CD14-positive monocyte (primary cell): ENCODE measurements around the gene PNKD. TPM values are rescaled to one million over a fixed set of nuclear protein-coding genes. Genes with fewer than 3 reads are reported as not detected.

Experiments used
- DNase-seq, 3 donors: peaks; one replicate each; pipeline ENCODE4 v3.0.0-alpha.2; 2011 to 2022
- H2AFZ ChIP-seq: 2 replicates; pipeline ENCODE4 v1.6.0; 2012; ENCODE audit warnings: mild to moderate bottlenecking, low read depth, low read length, inconsistent platforms; ENCODE audit not compliant: insufficient read depth, poor library complexity, severe bottlenecking
- H3K27ac ChIP-seq, 2 donors: 1 replicate in 1 of 2; 2 replicates in 1 of 2; pipeline ENCODE4 v1.5.1; 2012 to 2013; ENCODE audit warnings: low read length in 2 of 2, control low read depth in 1 of 2, inconsistent platforms in 1 of 2, low read depth in 1 of 2, mild to moderate bottlenecking in 1 of 2
- H3K27me3 ChIP-seq, 2 donors: one replicate each; pipeline versions ENCODE4 v1.6.0 to v1.6.1; 2011 to 2013; ENCODE audit warnings: low read length in 2 of 2; ENCODE audit not compliant: control insufficient read depth in 2 of 2, insufficient read depth in 2 of 2
- H3K36me3 ChIP-seq, 2 donors: replicated peaks in 1 of 2; 1 replicate in 1 of 2; 2 replicates in 1 of 2; pipeline versions ENCODE4 v1.5.1 to v1.6.1; 2012 to 2013; ENCODE audit warnings: low read length in 2 of 2, control low read depth in 1 of 2, inconsistent platforms in 1 of 2, mild to moderate bottlenecking in 1 of 2; ENCODE audit not compliant: insufficient read depth in 2 of 2, control insufficient read depth in 1 of 2
- H3K4me1 ChIP-seq, 2 donors: 1 replicate in 1 of 2; 2 replicates in 1 of 2; pipeline versions ENCODE4 v1.5.1 to v1.6.1; 2012 to 2013; ENCODE audit warnings: low read length in 2 of 2, control low read depth in 1 of 2, inconsistent platforms in 1 of 2, mild to moderate bottlenecking in 1 of 2, moderate library complexity in 1 of 2; ENCODE audit not compliant: insufficient read depth in 2 of 2, control insufficient read depth in 1 of 2
- H3K4me2 ChIP-seq: replicated peaks from 2 replicates; pipeline ENCODE3; 2012; ENCODE audit warnings: low read length, moderate library complexity, mild to moderate bottlenecking; ENCODE audit not compliant: poor library complexity, severe bottlenecking; ENCODE audit errors: extremely low read depth
- H3K4me3 ChIP-seq, 3 experiments: fragments of 200-600 bp in 1 of 3; sonication (generic) in 1 of 3; replicated peaks in 1 of 3; 1 replicate in 2 of 3; 2 replicates in 1 of 3; pipeline ENCODE4 v1.5.1; 2011 to 2013; ENCODE audit warnings: low read length in 3 of 3, mild to moderate bottlenecking in 3 of 3, control low read depth in 2 of 3, low read depth in 2 of 3, inconsistent platforms in 1 of 3, moderate library complexity in 1 of 3
- H3K79me2 ChIP-seq: 2 replicates; pipeline ENCODE4 v1.6.0; 2012; ENCODE audit warnings: mild to moderate bottlenecking, control low read depth, inconsistent platforms, low read length, moderate library complexity; ENCODE audit not compliant: insufficient read depth
- H3K9ac ChIP-seq: 2 replicates; pipeline ENCODE4 v1.6.0; 2017; ENCODE audit warnings: low read length, mild to moderate bottlenecking; ENCODE audit not compliant: insufficient read depth, poor library complexity, severe bottlenecking
- H3K9me3 ChIP-seq, 2 donors: replicated peaks in 1 of 2; 1 replicate in 1 of 2; 2 replicates in 1 of 2; pipeline versions ENCODE4 v1.5.1 to v1.6.1; 2012 to 2013; ENCODE audit warnings: low read length in 2 of 2, control low read depth in 1 of 2; ENCODE audit not compliant: control insufficient read depth in 1 of 2, insufficient read depth in 1 of 2
- H4K20me1 ChIP-seq: 2 replicates; pipeline ENCODE4 v1.6.0; 2012; ENCODE audit warnings: mild to moderate bottlenecking, low read length, control low read depth, moderate library complexity; ENCODE audit not compliant: insufficient read depth
- H3K27ac Mint-ChIP-seq, 7 donors: one replicate each; pipeline ENCODE4 v1.8.0; 2020; ENCODE audit warnings: mild to moderate bottlenecking in 7 of 7, mixed read lengths in 7 of 7, moderate library complexity in 6 of 7, inconsistent platforms in 2 of 7
- H3K27me3 Mint-ChIP-seq, 3 donors: one replicate each; pipeline ENCODE4 v1.8.0; 2021 to 2022; ENCODE audit warnings: low read depth in 3 of 3, mild to moderate bottlenecking in 3 of 3, mixed read lengths in 3 of 3, moderate library complexity in 3 of 3, inconsistent platforms in 1 of 3
- H3K36me3 Mint-ChIP-seq, 2 donors: one replicate each; pipeline ENCODE4 v1.8.0; 2020; ENCODE audit warnings: mixed read lengths in 2 of 2, inconsistent platforms in 1 of 2, mild to moderate bottlenecking in 1 of 2
- H3K4me1 Mint-ChIP-seq: one replicate; pipeline ENCODE4 v1.8.0; 2020; ENCODE audit warnings: mild to moderate bottlenecking, mixed read lengths
- H3K4me3 Mint-ChIP-seq, 2 donors: one replicate each; pipeline ENCODE4 v1.8.0; 2020; ENCODE audit warnings: mild to moderate bottlenecking in 2 of 2, mixed read lengths in 2 of 2, moderate library complexity in 1 of 2
- H3K9me3 Mint-ChIP-seq, 7 donors: one replicate each; pipeline ENCODE4 v1.8.0; 2020 to 2022; ENCODE audit warnings: mixed read lengths in 7 of 7, mild to moderate bottlenecking in 6 of 7, moderate library complexity in 6 of 7, inconsistent platforms in 2 of 7
- WGBS: methylation state at CpG from one replicate; pipeline ENCODE4 v1.1.5; 2013; ENCODE audit warnings: missing lambda C conversion rate; ENCODE audit not compliant: insufficient coverage; 5-methylcytosine and 5-hydroxymethylcytosine counted together
- intact Hi-C, 2 donors: fragments of 100-400 bp; cut with micrococcal nuclease; formaldehyde crosslinking; loops; one replicate each; pipeline versions ENCODE4 v1.15.0 to v1.15.1; 2023
- polyA plus RNA-seq, 3 donors: library from polyadenylated mRNA; depleted of rRNA in 1 of 3; unstranded in 2 of 3; stranded (reverse) in 1 of 3; fragments of 300-500 nt in 2 of 3; fragments of >200 nt in 1 of 3; fragmentation: Illumina TruSeq in 2 of 3; gene quantifications; 1 replicate in 2 of 3; 2 replicates in 1 of 3; pipeline ENCODE4 v1.2.3, GENCODE V29; 2012 to 2021
- TF ChIP-seq, protein P1 (sequence below): fragments of 200-600 bp; IDR thresholded peaks from one replicate; pipeline ENCODE4 v1.8.0; 2022; ENCODE audit warnings: antibody characterized with exemption, mild to moderate bottlenecking

Gene PNKD
- polyA plus RNA-seq, 3 donors = 79.8 to 92.0 (median 88.2) TPM

DNA sequence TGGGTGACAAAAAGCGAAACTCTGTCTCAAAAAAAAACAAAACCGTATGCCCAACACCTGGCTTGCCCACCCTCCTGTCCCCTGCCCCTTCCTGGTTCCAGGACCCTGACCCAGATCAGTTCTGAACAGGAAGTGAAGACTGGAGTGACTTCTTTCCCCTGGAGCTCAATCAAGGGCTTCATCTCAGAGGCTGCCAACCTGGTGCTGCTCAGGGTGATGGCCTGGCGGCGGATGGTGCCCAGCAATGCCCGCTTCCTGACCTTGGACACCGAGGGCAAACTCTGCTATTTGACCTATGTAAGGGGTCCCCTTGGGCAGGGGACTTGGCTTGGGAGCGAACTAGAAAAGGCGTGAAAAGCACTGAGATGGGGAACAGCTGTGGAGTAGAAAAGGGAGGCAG, 92.3 kb downstream of the PNKD start:
- Mint-ChIP-seq H3K4me3 (no peak overlapping the region), H3K36me3 (peaks cover 0 to 9% of the 10 kb centered on the region in 2 donors), H3K4me1 (peaks cover 83% of the 10 kb centered on the region), H3K27ac (peak overlapping the region; percentile 94 to 100 (median 99)), H3K9me3 (peaks cover 0 to 13% (median 6%) of the 10 kb centered on the region in 7 donors), H3K27me3 (peaks cover 0 to 2% (median 1%) of the 10 kb centered on the region in 3 donors)
- Histone ChIP-seq H3K79me2 (peaks cover 11% of the 10 kb centered on the region), H3K4me2 (peak overlapping the region; percentile 4), H3K9ac (peak overlapping the region; percentile 6), H3K27ac (peak overlapping the region; percentile 92 to 99), H4K20me1 (no peaks in the 10 kb centered on the region), H3K9me3 (peaks cover 0 to 4% of the 10 kb centered on the region in 2 donors), H3K4me3 (peak overlapping the region in 1 of 3 experiments; percentile 10), H2AFZ (no peak overlapping the region), H3K4me1 (peaks cover 84 to 87% of the 10 kb centered on the region in 2 donors), H3K36me3 (no peaks in the 10 kb centered on the region), H3K27me3 (no peaks in the 10 kb centered on the region)
- intact Hi-C loops = loop anchor here in 1 of 2 donors (5.0 kb wide), 2 partner anchors 35 kb away; partner anchors contain the start of gene CTDSP1
- WGBS = 100% methylated on average over 4 of the region's 8 CpGs
- TF ChIP-seq, protein P1, sequence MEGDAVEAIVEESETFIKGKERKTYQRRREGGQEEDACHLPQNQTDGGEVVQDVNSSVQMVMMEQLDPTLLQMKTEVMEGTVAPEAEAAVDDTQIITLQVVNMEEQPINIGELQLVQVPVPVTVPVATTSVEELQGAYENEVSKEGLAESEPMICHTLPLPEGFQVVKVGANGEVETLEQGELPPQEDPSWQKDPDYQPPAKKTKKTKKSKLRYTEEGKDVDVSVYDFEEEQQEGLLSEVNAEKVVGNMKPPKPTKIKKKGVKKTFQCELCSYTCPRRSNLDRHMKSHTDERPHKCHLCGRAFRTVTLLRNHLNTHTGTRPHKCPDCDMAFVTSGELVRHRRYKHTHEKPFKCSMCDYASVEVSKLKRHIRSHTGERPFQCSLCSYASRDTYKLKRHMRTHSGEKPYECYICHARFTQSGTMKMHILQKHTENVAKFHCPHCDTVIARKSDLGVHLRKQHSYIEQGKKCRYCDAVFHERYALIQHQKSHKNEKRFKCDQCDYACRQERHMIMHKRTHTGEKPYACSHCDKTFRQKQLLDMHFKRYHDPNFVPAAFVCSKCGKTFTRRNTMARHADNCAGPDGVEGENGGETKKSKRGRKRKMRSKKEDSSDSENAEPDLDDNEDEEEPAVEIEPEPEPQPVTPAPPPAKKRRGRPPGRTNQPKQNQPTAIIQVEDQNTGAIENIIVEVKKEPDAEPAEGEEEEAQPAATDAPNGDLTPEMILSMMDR = no peak
- no peak for DNase-seq

DNA sequence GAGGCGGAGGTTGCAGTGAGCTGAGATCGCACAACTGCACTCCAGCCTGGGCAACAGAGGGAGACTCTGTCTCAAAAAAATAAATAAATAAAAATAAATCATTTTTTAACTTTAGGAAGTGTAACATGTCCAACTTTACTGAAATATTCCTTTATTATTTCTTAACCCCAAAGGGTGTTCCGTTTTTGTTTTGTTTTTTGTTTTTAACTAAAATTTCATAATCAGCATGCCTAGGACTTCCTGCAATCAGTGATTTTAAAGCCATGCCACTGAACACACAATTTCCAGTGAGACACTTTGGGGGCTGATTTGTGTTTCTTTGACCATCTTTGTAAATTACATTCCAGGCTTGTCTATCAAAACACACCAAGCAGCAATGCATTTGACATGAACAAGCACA, 93.4 kb downstream of the PNKD start:
- H3K36me3 Mint-ChIP-seq = peaks cover 0 to 9% of the 10 kb centered on the region in 2 donors
- peaks cover 0 to 1% (median 0%) of the 10 kb centered on the region in 3 donors for H3K27me3 Mint-ChIP-seq
- H3K27me3 ChIP-seq = no peaks in the 10 kb centered on the region
- WGBS = no CpG with 5 or more reads among the region's 3 CpGs
- H3K9me3 Mint-ChIP-seq = peaks cover 0 to 13% (median 6%) of the 10 kb centered on the region in 7 donors
- peak overlapping the region; percentile 29 for H3K9ac ChIP-seq
- H3K4me3 Mint-ChIP-seq = peak overlapping the region; percentile 39 to 60
- peaks cover 84% of the 10 kb centered on the region for H3K4me1 Mint-ChIP-seq
- H3K9me3 ChIP-seq = peaks cover 0 to 4% of the 10 kb centered on the region in 2 donors
- TF ChIP-seq, protein P1 = no peak
- peak overlapping the region; percentile 54 for H3K4me2 ChIP-seq
- no peaks in the 10 kb centered on the region for H3K36me3 ChIP-seq
- peak overlapping the region; percentile 95 to 100 (median 100) for H3K27ac Mint-ChIP-seq
- peaks cover 15% of the 10 kb centered on the region for H3K79me2 ChIP-seq
- peak in 2 of 3 donors; percentile 46 to 78 for DNase-seq
- H2AFZ ChIP-seq = no peak overlapping the region
- H3K4me1 ChIP-seq = peaks cover 92 to 94% of the 10 kb centered on the region in 2 donors
- no peaks in the 10 kb centered on the region for H4K20me1 ChIP-seq
- peak overlapping the region in 1 of 3 experiments; percentile 53 for H3K4me3 ChIP-seq
- peak overlapping the region; percentile 92 to 99 for H3K27ac ChIP-seq
- intact Hi-C loops = loop anchor here in 1 of 2 donors (5.0 kb wide), 2 partner anchors 34 to 36 kb away; partner anchors contain the start of gene CTDSP1
